GM19455 (cell line): Measurements from ENCODE around the gene TNFRSF17.

Experiments used
- ATAC-seq: cut with Tn5 transposase; IDR thresholded peaks from one replicate; pipeline ENCODE4 v1.9.1; 2021; ENCODE audit not compliant: unreplicated experiment

The TNFRSF17 gene

GRCh38 chr16:12002447-12003006 lies 37.5 kb downstream of the TNFRSF17 start:
- no peak for ATAC-seq

- no peak for ATAC-seq
Measured at GRCh38 chr16:12006637-12007036, 41.6 kb downstream of the TNFRSF17 start.

- ATAC-seq: no peak
Measured at GRCh38 chr16:12009462-12009861, 44.5 kb downstream of the TNFRSF17 start.

- no peak for ATAC-seq
Measured at GRCh38 chr16:12009922-12010321, 44.9 kb downstream of the TNFRSF17 start.

- ATAC-seq: no peak
Measured at GRCh38 chr16:12010388-12011251, 45.6 kb downstream of the TNFRSF17 start.

GRCh38 chr16:12011565-12011964 lies 46.6 kb downstream of the TNFRSF17 start:
- no peak for ATAC-seq

- no peak for ATAC-seq
Measured at GRCh38 chr16:12016291-12016947, 51.4 kb downstream of the TNFRSF17 start.

- no peak for ATAC-seq
Measured at GRCh38 chr16:12017558-12017957, 52.5 kb downstream of the TNFRSF17 start.
